NAMALWA (cell line): Measurements from ENCODE around the gene SPPL2C.
A peak's percentile ranks its signal among the peaks of the same experiment; 100 is the strongest.

Experiments
- DNase-seq: peaks from one replicate; pipeline ENCODE4 v3.0.0-alpha.2; 2015; ENCODE audit warnings: low spot score

The SPPL2C gene

DNA sequence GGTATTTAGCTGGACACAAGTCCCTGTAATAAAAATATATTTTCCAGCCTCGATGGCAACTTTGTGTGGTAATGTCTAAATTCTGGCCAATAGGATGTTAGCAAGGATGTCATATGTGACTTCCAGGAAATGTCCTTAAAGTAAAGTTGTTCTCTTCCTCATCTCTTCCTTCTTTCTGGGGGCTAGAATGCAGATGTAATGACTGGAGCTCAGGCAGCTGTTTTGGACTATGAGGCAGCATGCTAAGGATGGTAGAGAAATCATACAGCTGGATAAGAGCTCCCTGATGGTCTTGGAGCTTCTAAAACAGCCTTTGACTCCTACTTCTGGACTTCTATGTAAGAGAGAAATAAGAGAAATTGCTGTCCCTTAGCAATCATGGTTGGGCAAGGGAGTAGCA lies 32.8 kb downstream of the SPPL2C start:
- DNase-seq, result no peak

- DNase-seq, result no peak
Measured at GRCh38 chr17:45883063-45883462, 38.4 kb downstream of the SPPL2C start.

- DNase-seq, result no peak
Measured at GRCh38 chr17:45886852-45887251, 42.2 kb downstream of the SPPL2C start.

DNA sequence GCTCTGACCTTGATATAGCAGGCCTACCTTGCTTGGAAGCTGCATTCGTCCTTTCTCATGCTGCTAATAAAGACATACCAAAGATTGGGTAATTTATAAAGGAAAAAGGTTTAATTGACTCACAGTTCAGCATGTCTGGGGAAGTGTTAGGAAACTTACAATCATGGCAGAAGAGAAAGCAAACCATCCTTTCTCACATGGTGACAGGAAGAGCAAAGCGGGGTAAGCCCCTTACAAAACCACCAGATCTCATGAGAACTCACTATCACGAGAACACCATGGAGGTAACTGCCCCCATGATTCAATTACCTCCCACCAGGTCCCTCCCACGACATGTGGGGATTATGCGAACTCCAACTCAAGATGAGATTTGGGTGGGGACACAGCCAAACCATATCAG lies 43.7 kb downstream of the SPPL2C start:
- DNase-seq, result no peak

DNA sequence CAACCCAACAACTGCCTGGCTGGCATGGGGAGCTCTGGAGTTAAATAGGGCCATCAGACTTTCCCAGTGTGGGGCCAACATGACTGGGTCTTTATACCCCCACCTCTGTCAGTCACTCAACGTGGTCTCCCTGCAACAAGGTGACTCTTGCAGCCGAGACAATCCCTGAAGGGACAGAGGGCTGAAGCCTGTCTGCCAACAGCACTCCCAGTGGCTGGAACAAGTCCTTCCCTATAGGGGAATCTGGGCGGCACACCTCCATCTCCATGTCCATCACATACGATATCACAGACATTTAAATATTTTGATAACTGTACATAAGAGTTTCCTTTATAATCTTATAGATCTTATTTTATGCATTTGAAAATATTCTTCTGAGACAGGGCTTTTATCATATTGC lies 44.9 kb downstream of the SPPL2C start:
- DNase-seq, result no peak

DNA sequence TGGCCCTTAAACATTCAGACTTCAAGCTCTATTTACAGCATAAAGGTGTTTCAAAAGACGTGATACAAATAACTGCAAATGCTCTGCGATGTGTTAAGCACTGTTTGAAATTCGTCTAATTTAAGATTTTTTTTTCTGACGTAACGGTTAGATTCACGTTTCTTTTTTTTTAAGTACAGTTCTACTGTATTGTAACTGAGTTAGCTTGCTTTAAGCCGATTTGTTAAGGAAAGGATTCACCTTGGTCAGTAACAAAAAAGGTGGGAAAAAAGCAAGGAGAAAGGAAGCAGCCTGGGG lies 49.0 kb downstream of the SPPL2C start:
- DNase-seq, result no peak

DNA sequence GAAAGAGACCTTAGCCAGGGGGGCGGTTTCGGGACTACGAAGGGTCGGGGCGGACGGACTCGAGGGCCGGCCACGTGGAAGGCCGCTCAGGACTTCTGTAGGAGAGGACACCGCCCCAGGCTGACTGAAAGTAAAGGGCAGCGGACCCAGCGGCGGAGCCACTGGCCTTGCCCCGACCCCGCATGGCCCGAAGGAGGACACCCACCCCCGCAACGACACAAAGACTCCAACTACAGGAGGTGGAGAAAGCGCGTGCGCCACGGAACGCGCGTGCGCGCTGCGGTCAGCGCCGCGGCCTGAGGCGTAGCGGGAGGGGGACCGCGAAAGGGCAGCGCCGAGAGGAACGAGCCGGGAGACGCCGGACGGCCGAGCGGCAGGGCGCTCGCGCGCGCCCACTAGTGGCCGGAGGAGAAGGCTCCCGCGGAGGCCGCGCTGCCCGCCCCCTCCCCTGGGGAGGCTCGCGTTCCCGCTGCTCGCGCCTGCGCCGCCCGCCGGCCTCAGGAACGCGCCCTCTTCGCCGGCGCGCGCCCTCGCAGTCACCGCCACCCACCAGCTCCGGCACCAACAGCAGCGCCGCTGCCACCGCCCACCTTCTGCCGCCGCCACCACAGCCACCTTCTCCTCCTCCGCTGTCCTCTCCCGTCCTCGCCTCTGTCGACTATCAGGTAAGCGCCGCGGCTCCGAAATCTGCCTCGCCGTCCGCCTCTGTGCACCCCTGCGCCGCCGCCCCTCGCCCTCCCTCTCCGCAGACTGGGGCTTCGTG lies 49.5 kb downstream of the SPPL2C start, which contains the start of gene MAPT:
MAPT (plus strand) TSS at position 533 of the 763 bp plus-strand sequence. CDS start 67,784 bp downstream, outside the sequence.
- DNase-seq, result peak; percentile 78

GRCh38 chr17:45895304-45895968 lies 50.8 kb downstream of the SPPL2C start:
- DNase-seq, result no peak

GRCh38 chr17:45895969-45896785 lies 51.5 kb downstream of the SPPL2C start:
- no peak for DNase-seq
